Pancreas (tissue), 10 donors: ENCODE results near the gene TMEM207. TPM values are rescaled to one million over a fixed set of nuclear protein-coding genes. Genes with fewer than 3 reads are reported as not detected.

Experiments
- ATAC-seq, 4 donors: fragments of 200-7000 bp; cut with Tn5 transposase; one replicate each; pipeline versions ENCODE4 v1.8.0 to v1.9.1; 2020; ENCODE audit warnings: mild to moderate bottlenecking in 4 of 4, moderate library complexity in 4 of 4
- DNase-seq, 6 donors: peaks; one replicate each; pipeline ENCODE4 v3.0.0-alpha.2; 2020
- FAIRE-seq: peaks from 2 replicates; lab custom pipeline; 2012; peaks lifted over from hg19 to GRCh38; lab: Jason Lieb, UNC
- H3K27ac ChIP-seq, 4 donors: fragments of 200-600 bp; sonication (generic); 1 replicate in 3 of 4; 2 replicates in 1 of 4; pipeline versions ENCODE4 v1.5.0 to v1.8.0; 2020
- H3K27me3 ChIP-seq, 4 donors: fragments of 200-600 bp; one replicate each; pipeline ENCODE4 v1.8.0; 2021
- H3K36me3 ChIP-seq, 3 donors: fragments of 200-600 bp; sonication (generic) in 1 of 3; one replicate each; pipeline versions ENCODE4 v1.5.0 to v1.8.0; 2020 to 2021
- H3K4me1 ChIP-seq, 3 donors: fragments of 200-600 bp; one replicate each; pipeline ENCODE4 v1.8.0; 2021
- H3K4me3 ChIP-seq, 4 donors: fragments of 200-600 bp; sonication (generic) in 2 of 4; one replicate each; pipeline versions ENCODE4 v1.5.0 to v1.8.0; 2020 to 2021
- H3K9me3 ChIP-seq, 4 donors: fragments of 200-600 bp; one replicate each; pipeline ENCODE4 v1.8.0; 2021
- CTCF ChIP-seq, 4 donors: fragments of 200-600 bp; sonication (generic) in 3 of 4; IDR thresholded peaks; one replicate each; pipeline versions ENCODE4 v1.5.0 to v1.8.0; 2021; ENCODE audit warnings: antibody characterized with exemption in 4 of 4
- WGBS, 2 donors: extraction: QIAGEN DNeasy Blood & Tissue Kit; methylation state at CpG; one replicate each; pipeline ENCODE4 v1.1.7; 2013; 5-methylcytosine and 5-hydroxymethylcytosine counted together
- intact Hi-C, 3 donors: fragments of 100-400 bp; cut with DNase I; formaldehyde crosslinking; loops; one replicate each; pipeline versions ENCODE4 v1.11.1 to v1.14.2; 2022
- polyA plus RNA-seq, 2 donors: library from polyadenylated mRNA; stranded (reverse); fragments of 200-250 nt; gene quantifications; one replicate each; pipeline ENCODE4 v1.2.3, GENCODE V29; 2013
- total RNA-seq, 6 donors: library from RNA; stranded (reverse); fragmentation: NEBNext Ultra II Directional in 4 of 6; extraction: Animal tissue kit (Norgen Biotek cat#: 25700) in 4 of 6; gene quantifications; one replicate each; pipeline versions ENCODE4 v1.2.1 to v1.2.4, GENCODE V29; 2021 to 2023
- donor health status: healthy with polysubstance abuse.
- donor health status: DM: no; HTN: no; CAD: no; lungs with moderate emphysema.
- donor health status: DM: no; HTN: no; CAD: no.
- donor health status: control.
- donor health status: control.
- donor health status: Bipolar disorder and iron deficiency.
- donor health status: DM: yes; HTN: yes; CAD: no.
- donor health status: DM: no; HTN: no; CAD: no.
- donor health status: DM: no; HTN: no; CAD: no.
- donor health status: DM: yes; HTN: yes; CAD: no.

The TMEM207 gene
- total and polyA plus RNA-seq, 8 donors = not detected

- no peaks in the 10 kb centered on the region for H3K9me3 ChIP-seq
- FAIRE-seq = no peak
- no peak overlapping the region for H3K4me3 ChIP-seq
- no peaks in the 10 kb centered on the region for H3K36me3 ChIP-seq
- intact Hi-C loops = no loop called here
- ATAC-seq = no peak
- TF ChIP-seq CTCF (IDR thresholded peaks at IDR 0.05) = no peak
- H3K27ac ChIP-seq = no peak overlapping the region
- no peak for DNase-seq
- peaks cover 0 to 6% (median 0%) of the 10 kb centered on the region in 4 donors for H3K27me3 ChIP-seq
- H3K4me1 ChIP-seq = no peaks in the 10 kb centered on the region
These were observed 18.2 kb upstream of the TMEM207 start for GRCh38 chr3:190467922-190468321.

- no peak for DNase-seq
- TF ChIP-seq CTCF (IDR thresholded peaks at IDR 0.05) = no peak
- no peaks in the 10 kb centered on the region for H3K36me3 ChIP-seq
- 43 to 63% methylated on average over 2 of the region's 2 CpGs for WGBS, 2 donors
- intact Hi-C loops = no loop called here
- no peaks in the 10 kb centered on the region for H3K9me3 ChIP-seq
- peaks cover 0 to 16% (median 13%) of the 10 kb centered on the region in 3 donors for H3K4me1 ChIP-seq
- H3K27me3 ChIP-seq = peaks cover 0 to 26% (median 2%) of the 10 kb centered on the region in 4 donors
- no peak overlapping the region for H3K27ac ChIP-seq
- FAIRE-seq = no peak
- ATAC-seq = no peak
- no peak overlapping the region for H3K4me3 ChIP-seq
These were observed 8.3 kb upstream of the TMEM207 start for GRCh38 chr3:190458040-190458439.

- WGBS, 2 donors = 90 to 94% methylated on average over 1 of the region's 1 CpG
- Histone ChIP-seq H3K9me3 (no peaks in the 10 kb centered on the region), H3K27me3 (peaks cover 0 to 26% (median 2%) of the 10 kb centered on the region in 4 donors), H3K36me3 (no peaks in the 10 kb centered on the region), H3K27ac (no peak overlapping the region), H3K4me3 (no peak overlapping the region), H3K4me1 (peaks cover 0 to 16% (median 13%) of the 10 kb centered on the region in 3 donors)
- ATAC-seq (no peak), DNase-seq (no peak), FAIRE-seq (no peak)
- intact Hi-C loops = no loop called here
- no peak for TF ChIP-seq CTCF (IDR thresholded peaks at IDR 0.05)
These were observed 7.1 kb upstream of the TMEM207 start for GRCh38 chr3:190456770-190457169.

GRCh38 chr3:190455828-190456227 is 6.1 kb upstream of the TMEM207 start:
- 15% methylated on average over 2 of the region's 2 CpGs for WGBS, 2 donors

More at GRCh38 chr3:190455828-190456227, 6.1 kb upstream of the TMEM207 start:
- no peak overlapping the region for H3K4me3 ChIP-seq
- intact Hi-C loops = no loop called here
- H3K9me3 ChIP-seq = no peaks in the 10 kb centered on the region
- H3K4me1 ChIP-seq = peaks cover 0 to 16% (median 13%) of the 10 kb centered on the region in 3 donors
- H3K36me3 ChIP-seq = no peaks in the 10 kb centered on the region
- no peak overlapping the region for H3K27ac ChIP-seq
- no peak for FAIRE-seq
- DNase-seq = no peak
- ATAC-seq = peak in 3 of 4 donors; percentile 25 to 65 (median 63)
- peaks cover 0 to 25% (median 3%) of the 10 kb centered on the region in 4 donors for H3K27me3 ChIP-seq
- TF ChIP-seq CTCF (IDR thresholded peaks at IDR 0.05) = no peak
